ENCODE results near the gene PODXL.

PODXL gene

DNA sequence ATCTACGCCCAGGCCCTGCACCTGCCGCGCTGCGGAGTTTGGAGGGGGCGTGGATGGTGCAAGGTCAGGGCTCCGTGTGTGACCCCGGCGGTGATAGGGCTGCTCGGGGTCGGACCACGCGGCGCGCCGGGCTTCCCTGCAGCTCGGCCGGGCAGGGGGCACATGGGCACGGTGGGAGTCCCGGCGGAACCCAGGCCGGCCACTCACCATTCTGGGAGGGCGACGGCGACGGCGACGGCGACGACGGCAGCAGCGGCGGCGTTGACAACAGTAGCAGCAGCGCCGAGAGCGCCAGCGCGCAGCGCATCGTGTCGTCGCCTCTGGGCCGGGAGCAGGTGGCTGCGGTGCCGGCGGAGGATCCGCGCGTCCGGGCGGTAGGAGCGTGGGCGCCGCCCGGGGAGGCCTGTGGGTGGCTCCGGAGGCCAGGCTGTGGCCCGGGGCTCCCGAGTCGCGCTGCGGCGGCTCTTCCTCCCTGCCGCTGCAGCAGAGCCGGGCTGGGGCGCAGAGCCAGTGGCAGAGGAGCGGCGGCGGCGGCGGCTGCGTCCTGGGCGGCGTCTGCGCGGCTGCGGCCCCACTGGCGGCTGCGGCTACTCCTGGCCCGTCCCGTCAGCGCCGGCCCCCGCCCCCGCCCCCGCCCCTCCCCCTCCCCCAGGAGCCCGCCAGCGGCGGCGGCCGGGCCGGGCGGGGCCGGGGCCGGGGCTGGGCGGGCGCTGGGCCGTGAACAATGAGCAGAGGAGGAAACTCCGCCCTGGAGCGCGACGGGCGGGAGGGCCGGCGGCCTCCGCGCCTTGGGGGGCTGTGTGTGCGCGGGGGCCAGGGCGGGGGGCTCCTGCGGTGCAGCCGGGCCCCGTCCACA is at the start of gene PODXL:
Gene PODXL (minus strand): TSS at position 576 of the 856 bp plus-strand sequence. CDS start 269 bp downstream, at position 307.
- no peak for DNase-seq

DNA sequence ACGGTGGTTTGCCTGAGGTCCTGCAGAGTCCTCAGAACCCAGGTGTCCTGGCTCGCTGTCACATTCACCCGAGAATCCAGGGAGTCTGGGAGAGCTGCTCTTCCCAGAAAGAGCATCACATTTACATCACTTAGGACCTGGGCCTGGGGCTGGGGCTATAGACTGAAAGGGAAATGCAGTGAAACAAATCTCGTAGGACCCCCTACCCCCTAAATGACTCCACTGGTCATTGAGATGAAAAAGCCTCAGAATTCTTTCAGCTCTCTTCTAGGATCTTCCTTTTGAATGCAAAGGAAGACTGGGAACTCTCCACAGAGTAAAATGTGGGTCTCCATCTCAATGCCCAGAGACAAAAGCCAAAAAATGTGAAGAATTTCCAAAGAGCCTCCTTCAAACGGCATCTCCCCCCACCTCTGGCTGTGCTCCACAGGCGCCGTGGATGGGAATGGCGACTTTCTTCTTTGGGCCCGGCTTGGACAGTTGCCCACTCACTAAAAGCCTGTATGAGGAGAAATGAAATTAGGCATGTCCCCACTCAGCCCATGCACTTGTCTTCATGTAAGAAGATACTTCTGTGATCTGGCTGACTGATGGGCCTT is 49.0 kb upstream of the PODXL start:
- no peak for DNase-seq

DNA sequence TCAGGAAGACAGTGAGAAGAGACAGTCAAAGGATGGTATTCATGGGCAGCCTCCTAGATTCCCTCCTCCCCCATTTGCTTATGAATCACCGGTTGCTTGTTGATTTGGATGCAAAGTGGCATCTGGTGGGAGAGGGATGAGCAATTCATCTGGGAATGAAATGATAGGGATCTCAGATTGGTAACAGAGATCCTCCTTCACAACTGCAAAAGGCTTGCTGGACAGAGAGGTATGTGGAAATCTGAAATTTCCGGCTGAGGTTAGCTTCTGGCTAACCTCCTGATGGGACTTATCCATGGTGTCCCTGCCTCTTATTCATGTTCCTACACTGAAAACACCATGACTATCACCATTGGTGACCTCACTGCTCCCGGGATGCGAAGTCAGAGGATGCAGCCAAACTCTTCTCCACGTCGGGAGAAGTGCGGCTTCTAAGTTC is 48.4 kb upstream of the PODXL start:
- DNase-seq, result no peak

DNA sequence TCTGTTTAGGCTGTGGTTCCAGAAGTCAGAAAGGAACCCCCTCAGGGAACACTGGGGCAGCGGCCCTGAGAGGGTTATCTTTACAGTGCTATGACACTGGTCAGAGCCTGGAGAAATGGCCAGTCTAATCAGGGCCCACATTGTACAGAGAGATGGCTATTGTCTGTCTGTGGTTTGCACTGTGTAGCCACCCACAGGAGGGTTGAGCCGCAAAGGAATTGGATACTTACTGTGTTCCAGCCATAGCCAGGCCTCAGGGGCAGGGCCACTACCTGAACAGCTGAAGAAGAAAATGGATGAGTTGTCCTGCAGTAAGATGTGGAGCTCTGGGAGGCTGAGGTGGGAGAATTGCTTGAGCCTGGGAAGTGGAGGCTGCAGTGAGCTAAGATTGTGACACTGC is 47.5 kb upstream of the PODXL start:
- no peak for DNase-seq

DNA sequence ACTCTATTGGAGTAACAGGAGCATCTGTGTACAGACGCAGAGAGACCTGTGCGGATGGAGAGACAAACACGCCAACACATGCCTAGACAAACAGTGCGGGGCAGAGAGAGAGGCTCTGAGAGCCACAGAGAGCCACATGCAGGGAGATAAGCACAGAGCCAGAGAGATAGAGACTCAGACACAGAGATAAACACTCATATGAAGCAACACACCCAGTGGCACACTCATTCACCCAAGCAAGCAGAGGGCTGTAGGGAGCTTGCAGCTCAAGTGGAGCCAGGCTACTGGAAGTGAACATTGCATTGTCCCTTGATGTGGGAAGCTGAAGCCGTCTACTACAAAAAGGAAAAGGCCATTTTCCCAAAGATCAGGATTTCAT is 46.6 kb upstream of the PODXL start:
- DNase-seq, result no peak

DNA sequence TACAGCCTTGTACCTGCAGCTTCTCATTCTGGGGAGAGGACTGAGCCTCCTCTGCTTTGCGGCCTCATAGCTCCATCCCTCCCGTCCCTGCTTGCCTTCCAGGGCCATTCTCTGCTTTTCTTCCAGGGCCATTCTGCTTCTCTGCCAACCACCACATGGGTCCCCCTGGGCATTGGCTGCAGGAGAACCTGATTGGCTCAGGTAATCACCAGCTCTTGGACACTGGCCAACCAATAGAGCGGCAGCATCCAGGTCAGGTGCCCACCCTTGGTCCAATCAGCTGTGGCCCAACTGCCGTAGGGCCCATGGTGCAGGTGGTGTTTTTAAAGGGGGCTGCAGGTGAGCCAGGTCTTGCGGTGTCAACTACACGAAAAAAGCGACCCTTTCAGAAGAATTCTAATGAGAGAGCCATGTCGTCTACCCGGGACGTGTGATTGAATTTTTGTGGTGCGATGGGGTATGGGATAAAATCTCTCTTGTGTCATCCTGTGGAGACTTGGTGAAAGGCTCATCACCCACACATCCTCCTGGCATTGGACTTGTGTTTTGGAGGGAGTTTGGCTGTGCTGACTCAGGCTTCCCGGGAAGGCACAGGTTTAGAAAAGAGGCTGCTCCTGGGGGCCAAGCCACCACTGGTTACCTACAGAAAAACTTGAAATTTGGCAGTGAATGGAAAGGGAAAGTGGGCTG is 46.0 kb upstream of the PODXL start:
- DNase-seq, result no peak

DNA sequence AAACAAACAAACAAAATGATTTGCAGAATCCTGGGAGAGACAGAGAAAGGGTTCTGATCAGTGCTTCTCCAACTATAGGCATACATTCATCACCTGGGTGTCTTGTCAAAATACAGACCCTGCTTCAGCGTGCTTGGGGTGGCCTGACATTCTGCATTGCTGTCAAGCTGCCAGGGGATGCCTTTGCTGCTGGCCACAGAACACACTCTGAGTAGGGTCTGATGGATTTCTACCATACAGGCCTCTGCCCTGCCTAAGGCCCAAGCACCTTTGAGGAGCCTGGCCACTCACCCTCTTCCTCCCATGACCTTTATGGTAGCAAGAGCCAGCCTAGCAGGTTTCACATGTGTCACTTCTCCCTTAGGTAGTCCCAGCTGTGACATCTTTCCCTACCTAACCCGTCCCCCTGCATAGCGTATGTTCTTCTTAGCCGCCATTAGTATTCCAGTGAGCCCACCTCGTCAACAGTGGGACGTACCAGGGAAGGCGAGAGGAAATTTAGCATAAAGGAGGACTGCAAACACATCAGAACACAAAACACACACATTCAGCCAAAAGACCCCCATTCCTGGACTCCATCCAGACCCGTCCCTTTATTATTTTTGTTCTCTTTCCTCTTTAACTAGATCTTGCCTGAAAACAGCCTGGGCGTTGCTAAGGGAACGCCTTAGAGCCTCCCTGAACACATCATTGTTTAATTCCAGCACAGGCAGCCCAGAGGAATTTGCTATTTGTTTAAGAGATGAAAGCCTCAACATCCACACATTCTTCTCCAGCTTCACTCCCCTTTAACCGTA is 43.9 kb upstream of the PODXL start:
- DNase-seq, result no peak

DNA sequence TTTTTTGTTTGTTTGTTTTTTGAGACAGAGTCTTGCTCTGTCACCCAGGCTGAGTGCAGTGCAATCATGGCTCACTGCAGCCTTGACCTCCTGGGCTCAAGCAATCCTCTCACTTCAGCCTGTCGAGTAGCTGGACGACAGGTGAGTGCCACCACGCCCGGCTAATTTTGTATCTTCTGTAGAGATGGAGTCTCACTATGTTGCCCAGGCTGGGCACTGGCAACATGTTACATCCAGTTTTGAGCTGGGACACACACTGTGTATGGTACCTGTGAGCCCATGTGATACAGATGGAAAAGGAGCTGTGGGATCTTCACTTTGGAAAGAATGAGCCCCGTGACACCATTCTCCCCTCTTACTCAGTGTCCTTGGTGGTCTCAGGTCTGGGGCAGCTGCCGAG is 40.4 kb upstream of the PODXL start:
- DNase-seq, result no peak

DNA sequence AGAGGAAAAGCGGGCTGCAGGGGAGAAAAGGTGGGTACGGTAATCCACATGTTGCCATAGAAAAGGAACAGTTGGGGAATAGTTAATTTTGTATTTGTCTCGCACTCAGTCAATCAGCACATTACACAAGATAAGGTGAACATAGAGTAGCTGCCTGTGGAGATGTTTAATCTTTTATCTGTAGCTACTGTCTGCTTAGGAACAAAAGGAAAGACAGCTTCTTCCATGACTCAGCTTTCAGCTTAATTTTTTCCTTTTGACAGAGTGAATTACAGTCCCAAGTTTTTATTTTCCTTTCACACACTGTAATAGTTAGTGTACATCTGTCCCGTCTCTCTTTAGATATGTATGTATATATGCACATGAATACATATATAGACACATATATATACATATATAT is 39.3 kb upstream of the PODXL start:
- DNase-seq, result no peak

DNA sequence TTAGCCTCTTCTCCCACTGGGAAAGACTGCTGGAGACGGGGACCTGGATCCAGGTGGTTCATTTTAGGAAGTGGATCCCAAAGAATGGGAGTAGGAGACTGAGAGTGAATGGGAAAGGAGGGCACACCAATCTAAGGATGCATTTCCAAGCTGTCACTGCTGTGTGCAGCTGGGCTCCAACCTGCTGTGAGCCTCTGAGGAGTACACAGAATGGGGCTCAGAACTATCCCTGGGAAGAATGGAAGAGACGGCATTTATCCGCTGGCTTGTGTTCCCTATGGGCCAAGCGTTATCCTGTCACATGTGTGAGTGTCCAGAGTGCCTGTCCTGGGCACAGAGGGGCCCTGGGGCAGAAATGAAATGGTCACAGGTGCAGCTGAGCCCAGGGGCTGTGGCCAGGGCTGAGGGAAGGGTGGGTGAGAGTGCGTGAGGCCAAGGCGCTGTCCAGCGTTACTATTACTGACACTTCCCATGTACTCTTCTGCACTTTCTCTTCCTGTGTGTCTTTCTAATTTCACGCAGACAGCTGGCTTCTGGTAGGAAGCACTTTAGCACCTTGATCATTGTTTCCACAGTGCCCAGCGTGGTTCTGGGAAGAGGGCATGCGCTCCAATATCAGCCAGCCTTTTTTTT is 35.4 kb upstream of the PODXL start:
- no peak for DNase-seq

DNA sequence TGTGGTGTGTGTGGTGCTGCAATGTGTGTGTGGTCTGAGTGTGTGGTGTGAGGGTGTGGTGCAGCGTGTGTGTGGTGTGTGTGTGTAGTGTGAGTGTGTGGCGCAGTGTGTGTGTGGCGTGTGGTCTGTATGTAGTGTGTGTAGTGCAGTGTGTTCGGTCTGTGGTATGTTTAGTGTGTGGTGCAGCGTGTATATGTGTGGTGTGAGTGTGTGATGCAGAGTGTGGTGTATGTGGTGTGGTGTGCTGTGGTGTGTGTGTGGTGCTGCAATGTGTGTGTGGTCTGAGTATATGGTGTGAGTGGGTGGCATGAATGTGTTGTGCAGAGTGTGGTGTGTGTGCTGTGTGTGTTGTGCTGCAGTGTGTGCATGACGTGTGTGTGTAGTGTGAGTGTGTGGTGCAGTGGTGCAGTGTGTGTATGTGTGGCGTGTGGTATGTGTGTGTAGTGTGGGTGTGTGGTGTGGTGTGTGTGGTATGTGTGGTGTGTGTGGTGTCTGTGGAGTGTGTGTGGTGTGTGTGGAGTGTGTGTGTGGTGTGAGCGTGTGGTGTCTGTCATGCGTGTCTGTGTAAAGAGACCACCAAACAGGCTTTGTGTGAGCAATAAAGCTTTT is 31.0 kb upstream of the PODXL start:
- no peak for DNase-seq

DNA sequence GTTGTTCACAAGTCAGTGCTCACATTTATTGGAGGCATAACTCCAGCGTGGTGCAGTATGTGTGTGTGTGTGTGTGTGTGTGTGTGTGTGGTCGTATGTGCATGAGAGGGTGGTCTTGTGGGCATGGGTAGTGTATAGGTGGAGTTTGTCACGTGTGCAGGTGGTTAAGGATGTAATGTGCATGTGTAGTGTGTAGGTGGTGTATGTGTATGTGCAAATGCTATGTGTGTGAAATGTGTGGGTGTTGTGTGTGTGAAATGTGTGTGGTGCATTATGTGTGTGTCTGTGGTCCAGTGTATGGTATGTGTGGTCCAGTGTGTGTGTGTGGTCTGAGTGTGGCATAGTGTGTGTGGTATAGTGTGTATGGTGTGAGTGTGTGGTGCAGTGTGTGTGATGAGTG is 30.3 kb upstream of the PODXL start:
- no peak for DNase-seq

DNA sequence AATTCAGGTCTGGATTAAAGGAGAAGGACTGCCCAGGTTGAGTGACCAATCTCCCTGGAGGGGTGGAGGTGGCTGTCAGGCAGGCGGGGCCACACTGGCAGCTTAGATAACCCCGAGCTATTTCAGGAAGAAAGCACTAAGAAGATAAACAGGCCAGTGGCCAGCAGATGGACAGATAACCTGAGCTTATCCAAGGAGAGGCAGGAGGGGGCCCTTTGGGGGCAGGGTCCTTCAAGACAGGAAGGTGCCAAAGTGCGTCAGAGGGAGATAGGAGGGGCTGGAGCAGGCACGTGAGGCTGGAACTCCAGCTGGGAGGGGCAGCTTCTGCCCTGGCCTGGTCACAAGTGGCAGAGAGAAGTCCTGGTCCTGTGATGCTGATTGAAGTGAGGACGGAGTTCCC is 29.8 kb upstream of the PODXL start:
- no peak for DNase-seq

DNA sequence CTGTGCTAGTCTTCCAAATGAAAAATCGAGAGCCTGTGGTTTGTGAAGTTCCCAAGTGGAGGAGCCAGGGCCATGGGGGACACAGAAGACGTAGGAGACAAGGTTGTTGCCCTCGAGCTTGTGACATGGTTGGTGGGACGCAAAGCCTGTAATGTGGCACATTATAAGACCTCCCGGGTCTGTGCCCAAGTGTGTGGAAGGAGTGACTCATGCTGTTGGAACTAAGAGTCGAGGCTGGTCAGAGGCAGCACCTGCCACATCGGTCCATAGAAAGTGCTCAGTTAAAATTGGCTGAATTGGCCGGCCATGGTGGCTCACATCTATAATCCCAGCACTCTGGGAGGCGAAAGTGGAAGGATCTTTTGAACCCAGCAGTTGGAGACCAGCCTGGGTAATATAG is 27.0 kb upstream of the PODXL start:
- DNase-seq, result no peak

DNA sequence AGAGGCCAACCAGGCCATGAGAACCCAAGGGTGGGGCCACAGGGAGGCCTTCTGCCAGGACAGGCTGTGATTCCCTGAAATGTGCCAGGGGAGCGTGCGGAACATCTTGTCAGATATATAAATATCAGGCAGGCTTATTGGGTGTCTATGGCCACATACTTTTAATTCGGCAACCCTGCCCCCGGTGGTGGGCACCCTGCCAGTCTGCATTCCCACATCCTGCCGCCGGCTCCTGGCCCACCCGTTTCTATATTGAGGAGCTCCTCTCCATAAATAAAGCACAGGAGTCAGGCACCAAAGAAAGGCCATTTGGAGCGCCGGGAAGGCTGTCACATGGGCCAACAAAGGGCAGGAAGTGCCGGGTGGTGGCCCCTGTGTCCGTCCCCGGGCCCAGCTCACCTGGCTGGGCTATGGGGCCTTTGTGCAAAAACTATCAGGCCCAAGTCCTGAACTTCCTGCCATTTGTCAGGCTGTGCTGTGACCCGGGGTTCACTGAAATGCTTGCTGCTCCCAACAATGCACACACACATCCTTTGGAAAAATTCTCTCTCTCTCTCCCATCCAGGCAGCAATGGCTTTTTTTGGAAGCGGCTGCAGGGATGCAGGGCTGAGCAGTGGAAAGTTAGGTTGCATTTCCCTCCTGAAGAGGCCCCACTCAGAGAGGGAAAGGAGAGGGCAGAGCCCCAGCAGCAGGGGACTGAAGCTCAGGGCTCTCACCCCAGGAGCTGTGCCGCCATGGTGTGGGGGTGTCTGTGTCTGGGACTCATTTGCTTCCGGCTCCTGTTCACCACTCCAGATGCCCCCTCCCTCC is 25.0 kb upstream of the PODXL start:
- no peak for DNase-seq

DNA sequence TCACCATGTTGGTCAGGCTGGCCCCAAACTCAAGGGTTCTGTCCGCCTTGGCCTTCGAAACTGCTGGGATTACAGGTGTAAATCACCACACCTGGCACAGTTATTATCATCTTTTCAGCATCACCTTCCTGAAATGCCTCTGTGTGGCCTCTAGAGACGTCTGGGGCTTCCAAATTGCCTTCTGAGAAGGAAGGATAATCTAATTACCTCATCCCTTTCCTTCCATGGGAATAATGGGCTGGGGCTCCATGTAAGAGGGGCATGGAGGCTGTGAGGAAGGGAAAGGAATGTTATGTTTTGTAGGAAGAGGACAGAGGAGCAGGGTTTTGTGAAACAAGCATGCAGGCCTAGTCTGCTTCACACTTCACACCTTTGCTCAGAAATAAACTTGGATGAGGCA is 22.2 kb upstream of the PODXL start:
- no peak for DNase-seq

DNA sequence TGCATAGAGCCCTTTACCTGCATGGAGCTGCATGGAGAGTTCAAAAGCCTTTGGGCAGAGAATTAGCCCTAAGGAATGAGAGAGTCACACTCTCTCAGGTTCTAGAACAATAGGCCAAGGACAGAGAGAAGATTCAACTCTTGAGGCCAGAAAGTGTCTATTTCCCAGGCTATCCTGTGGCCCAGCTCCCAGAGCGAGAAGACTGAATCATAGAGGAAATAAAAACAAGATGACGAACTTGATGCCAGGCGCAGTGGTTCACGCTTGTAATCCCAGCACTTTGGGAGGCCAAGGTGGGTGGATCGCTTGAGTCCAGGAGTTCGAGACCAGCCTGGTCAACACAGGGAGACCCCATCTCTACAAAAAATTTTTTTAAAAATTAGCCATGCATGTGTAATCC is 18.3 kb upstream of the PODXL start:
- DNase-seq, result no peak

DNA sequence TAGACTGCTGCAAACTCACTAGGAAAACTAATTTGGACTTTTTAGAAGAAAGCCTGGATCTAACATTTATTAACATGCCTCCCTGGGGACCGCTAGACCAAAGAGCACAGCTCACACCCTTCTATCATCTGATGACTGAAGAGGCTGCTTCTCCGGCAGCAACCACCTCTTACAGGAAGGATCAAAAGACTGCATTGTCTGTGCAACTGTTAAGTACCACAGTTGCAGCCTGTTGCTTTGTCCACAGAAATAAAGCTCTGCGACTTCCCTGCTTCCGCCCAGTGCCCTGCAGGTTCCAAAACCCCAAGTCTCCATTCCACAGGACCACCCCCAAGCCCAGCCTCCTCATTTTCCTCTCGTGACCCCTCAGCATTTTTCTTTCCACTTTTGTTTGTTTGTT is 14.0 kb upstream of the PODXL start:
- DNase-seq, result no peak

DNA sequence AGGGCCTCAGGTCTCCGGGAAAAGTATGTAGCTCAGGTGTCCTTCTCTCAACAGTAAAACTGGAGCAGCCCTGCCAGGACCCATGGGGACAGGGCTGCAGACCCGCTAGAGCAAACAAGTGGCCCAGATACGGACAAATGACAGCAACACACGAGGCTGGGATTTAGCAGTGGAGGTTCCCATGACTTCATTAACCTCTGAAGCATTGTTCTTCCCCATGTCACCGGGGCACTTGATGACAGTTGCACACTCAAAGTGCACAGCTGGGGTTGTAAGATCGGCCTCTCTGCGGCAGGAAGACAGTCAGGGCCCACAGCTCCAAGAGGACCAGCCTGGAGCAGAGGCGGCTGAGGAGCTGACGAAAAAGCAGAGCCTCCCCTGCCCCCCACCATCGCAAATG is 12.5 kb upstream of the PODXL start:
- no peak for DNase-seq

DNA sequence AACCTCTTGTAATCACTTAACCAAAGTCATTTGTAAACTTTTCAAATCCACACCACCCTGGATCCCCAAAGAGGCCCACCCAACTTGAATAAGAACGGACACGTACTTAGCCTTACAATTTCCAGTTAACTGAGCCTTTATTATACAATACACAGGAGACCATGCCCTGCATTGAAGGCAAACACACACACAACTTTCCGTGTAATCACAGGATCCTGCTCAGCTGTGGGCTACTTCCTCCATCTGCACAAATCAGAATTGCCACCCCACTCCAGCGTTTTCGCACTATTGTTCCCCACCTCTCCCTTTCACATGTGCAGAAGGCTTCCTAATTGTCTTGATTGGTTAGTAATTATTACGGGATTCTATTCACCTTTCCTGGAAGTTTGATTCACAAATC is 12.1 kb upstream of the PODXL start:
- no peak for DNase-seq

DNA sequence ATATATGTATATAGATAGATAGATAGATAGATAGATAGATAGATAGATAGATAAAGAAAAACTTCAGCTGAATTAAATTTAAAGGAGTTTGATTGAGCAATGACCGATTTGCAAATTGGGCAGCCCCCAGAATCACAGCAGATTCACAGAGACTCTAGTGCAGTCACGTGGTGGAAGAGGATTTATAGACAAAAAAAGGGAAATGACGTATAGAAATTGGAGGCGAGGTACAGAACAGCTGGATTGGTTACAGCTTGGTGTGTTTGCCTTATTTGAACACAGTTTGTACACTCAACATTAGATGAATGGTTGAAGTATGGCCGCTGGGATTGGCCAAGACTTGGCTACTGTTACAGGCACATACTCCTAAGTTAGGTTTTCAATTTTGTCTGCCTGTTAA is 8.2 kb upstream of the PODXL start:
- DNase-seq, result no peak

DNA sequence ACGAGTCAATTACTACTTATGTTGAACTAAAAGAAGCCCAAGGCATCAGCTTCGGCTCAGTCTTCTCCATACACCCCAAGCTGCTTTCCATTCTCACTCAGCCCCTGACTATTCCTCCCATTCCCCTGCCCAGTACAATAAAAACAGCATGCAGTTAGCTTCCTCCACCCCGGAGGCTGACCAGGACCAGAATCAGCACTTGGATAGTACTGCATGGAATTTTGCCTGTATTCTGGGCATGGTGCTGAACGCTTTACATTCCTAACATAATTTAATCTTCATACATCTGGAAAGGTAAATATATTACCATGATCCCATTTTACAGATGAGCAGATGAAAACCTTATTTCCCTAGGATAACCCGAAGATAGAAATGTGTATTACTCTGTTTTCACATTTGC is 7.5 kb upstream of the PODXL start:
- no peak for DNase-seq

Data from NCI-H446 treated with DMSO at 0.1 percent for 48 hours (cell line).